GM12873 (cell line): ENCODE measurements around the gene CEP95.
A peak's percentile ranks its signal among the peaks of the same experiment; 100 is the strongest.

Experiments
- CTCF ChIP-seq: IDR thresholded peaks from 2 replicates; pipeline ENCODE4 v1.5.1; 2012; ENCODE audit warnings: low read depth, mild to moderate bottlenecking, moderate library complexity, low read length, control low read depth; ENCODE audit not compliant: insufficient read depth; ENCODE audit errors: missing control alignments

The CEP95 gene

GRCh38 chr17:64488301-64488700 is 18.5 kb upstream of the CEP95 start:
- TF ChIP-seq CTCF, result no peak

- TF ChIP-seq CTCF, result peak; percentile 74
Measured at GRCh38 chr17:64491034-64491860, 15.5 kb upstream of the CEP95 start.

GRCh38 chr17:64491994-64492393 is 14.8 kb upstream of the CEP95 start:
- TF ChIP-seq CTCF, result no peak

- peak; percentile 37 for TF ChIP-seq CTCF
Measured at GRCh38 chr17:64492481-64493109, 14.2 kb upstream of the CEP95 start.

- TF ChIP-seq CTCF, result no peak
Measured at GRCh38 chr17:64494121-64494520, 12.7 kb upstream of the CEP95 start.

GRCh38 chr17:64496348-64496785 is 10.4 kb upstream of the CEP95 start:
- TF ChIP-seq CTCF, result no peak

- peak; percentile 67 for TF ChIP-seq CTCF
Measured at GRCh38 chr17:64496786-64497564, 9.8 kb upstream of the CEP95 start, which contains the start of gene POLG2. POLG2 (minus strand) TSS chr17:64497054; CDS start chr17:64496968, 86 bp downstream.
